ENCODE data around the gene ACRBP. TPM values are rescaled to one million over a fixed set of nuclear protein-coding genes. Genes with fewer than 3 reads are reported as not detected.

ACRBP gene
- total and polyA plus RNA-seq, 4 experiments from 2014 or later: 0.25 to 16.3 (median 13.9) TPM; not detected in 1

DNA sequence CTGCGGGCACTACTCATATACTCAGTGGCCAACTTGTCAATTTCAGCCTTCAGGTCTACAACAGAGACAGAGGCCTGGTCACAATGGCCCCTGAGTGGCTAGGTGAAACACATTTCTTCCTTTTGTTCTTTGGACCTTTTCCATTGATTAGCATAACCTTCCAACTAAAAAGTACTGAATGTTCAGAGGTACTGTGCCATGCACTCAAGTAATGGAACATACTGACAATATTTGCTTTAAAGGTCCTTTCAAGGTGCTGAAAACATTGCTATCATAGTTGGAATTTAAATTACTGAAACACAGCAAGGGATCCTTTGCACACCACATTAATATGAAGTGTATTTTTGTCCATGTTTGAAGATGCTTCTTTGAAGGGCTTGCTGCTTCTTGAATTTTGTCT, 6.1 kb upstream of the ACRBP start:
- intact Hi-C loops (cut with micrococcal nuclease): no loop called here
- H3K4me1 ChIP-seq (ENCODE audit: insufficient read depth, low read length): no peaks in the 10 kb centered on the region
- CTCF ChIA-PET (ENCODE audit: partially characterized antibody): no interaction called here
- no peak overlapping the region for H3K4me3 Mint-ChIP-seq
- H3K36me3 Mint-ChIP-seq: peaks cover 38 to 58% of the 10 kb centered on the region in 2 donors
- H3K4me3 ChIP-seq (ENCODE audit: low read length in 2 of 2): no peak overlapping the region
- H3K4me1 Mint-ChIP-seq: peaks cover 3 to 5% (median 3%) of the 10 kb centered on the region in 4 donors
- H3K27ac ChIP-seq (ENCODE audit: low read depth, low read length): no peak overlapping the region
- no peaks in the 10 kb centered on the region for H3K27me3 ChIP-seq (ENCODE audit: insufficient read depth, low read length)
- H3K27ac Mint-ChIP-seq: no peak overlapping the region
- H3K9me3 Mint-ChIP-seq: no peaks in the 10 kb centered on the region
- peaks cover 44% of the 10 kb centered on the region for H3K36me3 ChIP-seq (ENCODE audit: insufficient read depth, low read length)
- POLR2A ChIA-PET (ENCODE audit: partially characterized antibody): no interaction called here
- DNase-seq: no peak
- no peaks in the 10 kb centered on the region for H3K9me3 ChIP-seq (ENCODE audit: control insufficient read depth in 1 of 2, low read length in 2 of 2)
- H3K27me3 Mint-ChIP-seq: no peaks in the 10 kb centered on the region

DNA sequence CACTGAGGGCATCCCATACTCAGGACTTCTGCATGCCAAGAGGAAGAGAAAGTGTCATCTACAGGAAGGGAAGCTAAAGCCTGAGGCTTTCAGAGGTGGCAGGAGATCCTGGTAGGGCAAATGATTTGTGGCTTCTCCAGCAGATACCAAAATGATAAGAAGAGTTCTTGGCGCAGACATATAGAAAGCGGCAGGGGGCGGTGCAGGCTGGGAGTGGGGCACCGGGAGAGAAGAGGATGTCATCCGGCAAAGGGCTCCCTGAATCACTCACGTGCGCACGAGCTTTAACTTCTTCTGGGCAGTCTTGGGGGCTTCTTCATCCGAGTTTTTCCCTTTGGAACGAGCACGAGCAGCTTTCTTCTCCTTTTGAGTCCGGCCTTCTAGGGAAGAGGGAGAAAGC, 5.2 kb upstream of the ACRBP start:
- H3K27ac ChIP-seq (ENCODE audit: low read depth, low read length): no peak overlapping the region
- POLR2A ChIA-PET (ENCODE audit: partially characterized antibody): no interaction called here
- CTCF ChIA-PET (ENCODE audit: partially characterized antibody): interaction anchor here (0.5 kb wide), 1 partner anchor 219 kb away, joined by 3 read pairs; no protein-coding TSS in a partner anchor
- H3K4me1 ChIP-seq (ENCODE audit: insufficient read depth, low read length): no peaks in the 10 kb centered on the region
- H3K27me3 Mint-ChIP-seq: no peaks in the 10 kb centered on the region
- H3K4me1 Mint-ChIP-seq: peaks cover 0 to 6% (median 2%) of the 10 kb centered on the region in 4 donors
- intact Hi-C loops (cut with micrococcal nuclease): no loop called here
- no peaks in the 10 kb centered on the region for H3K9me3 ChIP-seq (ENCODE audit: control insufficient read depth in 1 of 2, low read length in 2 of 2)
- no peak overlapping the region for H3K4me3 Mint-ChIP-seq
- no peaks in the 10 kb centered on the region for H3K9me3 Mint-ChIP-seq
- H3K27me3 ChIP-seq (ENCODE audit: insufficient read depth, low read length): no peaks in the 10 kb centered on the region
- no peak overlapping the region for H3K4me3 ChIP-seq (ENCODE audit: low read length in 2 of 2)
- peak overlapping the region in 3 of 7 donors; percentile 4 to 59 (median 12) for H3K27ac Mint-ChIP-seq
- DNase-seq: no peak
- peaks cover 43 to 61% of the 10 kb centered on the region in 2 donors for H3K36me3 Mint-ChIP-seq
- H3K36me3 ChIP-seq (ENCODE audit: insufficient read depth, low read length): peaks cover 49% of the 10 kb centered on the region

DNA sequence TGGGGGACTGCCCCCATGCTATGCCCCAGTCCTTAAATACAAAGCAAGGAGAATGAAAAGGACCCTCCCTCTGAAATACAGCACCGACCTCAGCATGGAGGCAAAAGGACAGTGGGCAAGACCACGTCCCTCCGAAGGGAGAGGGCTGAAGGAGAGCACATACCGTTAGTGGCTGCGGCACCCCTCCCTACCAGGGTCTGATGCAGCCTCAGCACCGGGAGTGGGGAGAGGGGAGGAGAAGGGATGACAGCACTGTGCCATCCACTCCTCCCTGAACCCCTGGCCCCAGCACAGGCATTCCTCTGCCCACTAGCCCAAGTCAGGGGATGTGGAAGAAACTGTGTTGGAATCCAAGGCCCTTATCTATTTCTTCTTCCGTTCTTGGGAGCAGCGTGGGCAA, 3.6 kb upstream of the ACRBP start:
- Histone ChIP-seq H3K4me3 (ENCODE audit: low read length in 2 of 2) (no peak overlapping the region), H3K9me3 (ENCODE audit: control insufficient read depth in 1 of 2, low read length in 2 of 2) (no peaks in the 10 kb centered on the region), H3K4me1 (ENCODE audit: insufficient read depth, low read length) (peaks cover 9% of the 10 kb centered on the region), H3K27me3 (ENCODE audit: insufficient read depth, low read length) (no peaks in the 10 kb centered on the region), H3K36me3 (ENCODE audit: insufficient read depth, low read length) (peaks cover 39% of the 10 kb centered on the region), H3K27ac (ENCODE audit: low read depth, low read length) (no peak overlapping the region)
- Mint-ChIP-seq H3K4me3 (no peak overlapping the region), H3K9me3 (no peaks in the 10 kb centered on the region), H3K36me3 (peaks cover 45 to 56% of the 10 kb centered on the region in 2 donors), H3K27me3 (peaks cover 0 to 1% of the 10 kb centered on the region in 2 donors), H3K4me1 (peaks cover 5 to 16% (median 6%) of the 10 kb centered on the region in 4 donors), H3K27ac (no peak overlapping the region)
- intact Hi-C loops (cut with micrococcal nuclease): no loop called here
- CTCF ChIA-PET (ENCODE audit: partially characterized antibody): no interaction called here
- POLR2A ChIA-PET (ENCODE audit: partially characterized antibody): no interaction called here
- no peak for DNase-seq

- H3K4me1 ChIP-seq (ENCODE audit: insufficient read depth, low read length): peaks cover 9% of the 10 kb centered on the region
- DNase-seq: no peak
- Mint-ChIP-seq H3K4me1 (peaks cover 5 to 16% (median 7%) of the 10 kb centered on the region in 4 donors), H3K4me3 (peak overlapping the region; percentile 17 to 77 (median 48)), H3K9me3 (peaks cover 0 to 21% (median 8%) of the 10 kb centered on the region in 8 donors), H3K36me3 (peaks cover 31 to 35% of the 10 kb centered on the region in 2 donors), H3K27ac (peak overlapping the region in 1 of 7 donors; percentile 46), H3K27me3 (peaks cover 0 to 5% of the 10 kb centered on the region in 2 donors)
- POLR2A ChIA-PET (ENCODE audit: partially characterized antibody): interaction anchor here (0.5 to 0.7 kb wide), 2 partner anchors 27 to 43 kb away, joined by 3 to 4 read pairs; no protein-coding TSS in a partner anchor
- H3K27me3 ChIP-seq (ENCODE audit: insufficient read depth, low read length): no peaks in the 10 kb centered on the region
- intact Hi-C loops (cut with micrococcal nuclease): no loop called here
- peaks cover 15% of the 10 kb centered on the region for H3K36me3 ChIP-seq (ENCODE audit: insufficient read depth, low read length)
- no peak overlapping the region for H3K27ac ChIP-seq (ENCODE audit: low read depth, low read length)
- H3K9me3 ChIP-seq (ENCODE audit: control insufficient read depth in 1 of 2, low read length in 2 of 2): peaks cover 0 to 11% of the 10 kb centered on the region in 2 donors
- no peak overlapping the region for H3K4me3 ChIP-seq (ENCODE audit: low read length in 2 of 2)
- CTCF ChIA-PET (ENCODE audit: partially characterized antibody): interaction anchor here (0.9 to 3.9 kb wide), 2 partner anchors 26 to 27 kb away, joined by 3 to 30 read pairs; no protein-coding TSS in a partner anchor
Measured at GRCh38 chr12:6646276-6647082, 753 bp downstream of the ACRBP start.

GRCh38 chr12:6644903-6645302, 2.3 kb downstream of the ACRBP start:
- H3K4me3 Mint-ChIP-seq: peak overlapping the region in 1 of 8 donors; percentile 42
- ChIA-PET CTCF (ENCODE audit: partially characterized antibody) (interaction anchor here (0.8 to 3.9 kb wide), 8 partner anchors 25 to 91 kb away, joined by 3 to 30 read pairs (median 4); no protein-coding TSS in a partner anchor), POLR2A (ENCODE audit: partially characterized antibody) (interaction anchor here (0.9 to 1.6 kb wide), 4 partner anchors 9 to 32 kb away, joined by 3 to 5 read pairs (median 4); partner anchors contain the start of gene LPAR5)
- peaks cover 0 to 5% of the 10 kb centered on the region in 2 donors for H3K27me3 Mint-ChIP-seq
- H3K4me1 Mint-ChIP-seq: peaks cover 5 to 16% (median 7%) of the 10 kb centered on the region in 4 donors
- H3K36me3 Mint-ChIP-seq: peaks cover 19 to 23% of the 10 kb centered on the region in 2 donors
- no peaks in the 10 kb centered on the region for H3K27me3 ChIP-seq (ENCODE audit: insufficient read depth, low read length)
- no peak for DNase-seq
- intact Hi-C loops (cut with micrococcal nuclease): loop anchor here (2.0 kb wide), 1 partner anchor 26 kb away; no protein-coding TSS in a partner anchor
- H3K36me3 ChIP-seq (ENCODE audit: insufficient read depth, low read length): peaks cover 5% of the 10 kb centered on the region
- H3K27ac Mint-ChIP-seq: peak overlapping the region in 1 of 7 donors; percentile 44
- H3K9me3 ChIP-seq (ENCODE audit: control insufficient read depth in 1 of 2, low read length in 2 of 2): peaks cover 0 to 11% of the 10 kb centered on the region in 2 donors
- H3K9me3 Mint-ChIP-seq: peaks cover 0 to 21% (median 8%) of the 10 kb centered on the region in 8 donors
- no peak overlapping the region for H3K4me3 ChIP-seq (ENCODE audit: low read length in 2 of 2)
- peaks cover 9% of the 10 kb centered on the region for H3K4me1 ChIP-seq (ENCODE audit: insufficient read depth, low read length)
- no peak overlapping the region for H3K27ac ChIP-seq (ENCODE audit: low read depth, low read length)

DNA sequence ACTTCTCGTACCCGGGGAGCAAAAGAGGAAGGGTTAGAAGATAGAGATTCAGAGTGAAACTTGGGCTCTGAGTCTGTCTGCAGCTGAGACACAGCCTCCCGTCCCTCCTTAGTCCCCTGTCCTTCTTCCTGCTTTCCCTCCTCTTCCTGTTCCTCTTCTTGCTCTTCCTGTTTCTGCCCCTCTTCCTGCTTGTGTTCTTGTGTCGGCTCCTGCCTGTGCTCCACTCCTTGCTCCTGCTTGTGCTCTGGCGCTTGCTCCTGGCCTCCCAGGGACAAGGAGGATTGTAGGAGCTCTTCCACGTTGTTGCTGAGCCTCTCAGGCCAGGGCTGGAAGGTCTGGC, 3.0 kb downstream of the ACRBP start:
- Mint-ChIP-seq H3K27me3 (peaks cover 0 to 5% of the 10 kb centered on the region in 2 donors), H3K36me3 (peaks cover 19 to 23% of the 10 kb centered on the region in 2 donors), H3K4me1 (peaks cover 5 to 16% (median 7%) of the 10 kb centered on the region in 4 donors), H3K4me3 (no peak overlapping the region), H3K27ac (peak overlapping the region in 1 of 7 donors; percentile 73), H3K9me3 (peaks cover 0 to 21% (median 8%) of the 10 kb centered on the region in 8 donors)
- Histone ChIP-seq H3K36me3 (ENCODE audit: insufficient read depth, low read length) (peaks cover 5% of the 10 kb centered on the region), H3K4me1 (ENCODE audit: insufficient read depth, low read length) (peaks cover 9% of the 10 kb centered on the region), H3K4me3 (ENCODE audit: low read length in 2 of 2) (no peak overlapping the region), H3K27ac (ENCODE audit: low read depth, low read length) (no peak overlapping the region), H3K27me3 (ENCODE audit: insufficient read depth, low read length) (no peaks in the 10 kb centered on the region), H3K9me3 (ENCODE audit: control insufficient read depth in 1 of 2, low read length in 2 of 2) (peaks cover 0 to 11% of the 10 kb centered on the region in 2 donors)
- DNase-seq: no peak
- intact Hi-C loops (cut with micrococcal nuclease): loop anchor here (2.0 kb wide), 1 partner anchor 25 kb away; no protein-coding TSS in a partner anchor
- POLR2A ChIA-PET (ENCODE audit: partially characterized antibody): interaction anchor here (0.9 to 1.6 kb wide), 4 partner anchors 8 to 31 kb away, joined by 3 to 5 read pairs (median 4); partner anchors contain the start of gene LPAR5
- CTCF ChIA-PET (ENCODE audit: partially characterized antibody): interaction anchor here (0.9 to 3.9 kb wide), 6 partner anchors 25 to 90 kb away, joined by 3 to 30 read pairs (median 4); no protein-coding TSS in a partner anchor

Data from CD4-positive, alpha-beta memory T cell (primary cell).